ENCODE data around the gene APLP2.
"Not testable (repeated sequence)": the region's sequence is repeated elsewhere in the genome, so short reads cannot be mapped to it uniquely, and the experiment has no call there.

APLP2 gene

GRCh38 chr11:130178441-130179339 lies 109.0 kb downstream of the APLP2 start:
- no peak for DNase-seq

- DNase-seq, result no peak
Observed at GRCh38 chr11:130179396-130180306, 110.0 kb downstream of the APLP2 start.

GRCh38 chr11:130180491-130180890 lies 110.8 kb downstream of the APLP2 start:
- no peak for DNase-seq

- DNase-seq, result no peak
Observed at GRCh38 chr11:130180896-130181294, 111.2 kb downstream of the APLP2 start.

- no peak for DNase-seq
Observed at GRCh38 chr11:130181295-130182272, 111.9 kb downstream of the APLP2 start.

- DNase-seq, result no peak
Observed at GRCh38 chr11:130183878-130184610, 114.3 kb downstream of the APLP2 start.

GRCh38 chr11:130187096-130187495 lies 117.4 kb downstream of the APLP2 start:
- no peak for DNase-seq

- no peak for DNase-seq
Observed at GRCh38 chr11:130188047-130188446, 118.4 kb downstream of the APLP2 start.

GRCh38 chr11:130188585-130189347 lies 119.1 kb downstream of the APLP2 start:
- DNase-seq, result no peak

GRCh38 chr11:130189492-130190210 lies 120.0 kb downstream of the APLP2 start:
- DNase-seq, result no peak

- DNase-seq, result no peak
Observed at GRCh38 chr11:130190371-130190881, 120.7 kb downstream of the APLP2 start.

- no peak for DNase-seq
Observed at GRCh38 chr11:130191896-130192295, 122.2 kb downstream of the APLP2 start.

GRCh38 chr11:130192845-130193267 lies 123.2 kb downstream of the APLP2 start:
- no peak for DNase-seq

GRCh38 chr11:130193551-130193950 lies 123.9 kb downstream of the APLP2 start:
- not testable (repeated sequence) for DNase-seq
